LNCAP (cell line): ENCODE data around the gene ALDH18A1.

ENCODE experiments used
- CTCF ChIP-seq: fragments of 450-650 bp; IDR thresholded peaks from 2 replicates; pipeline ENCODE4 v1.5.1; 2017; ENCODE audit warnings: mild to moderate bottlenecking

The ALDH18A1 gene

DNA sequence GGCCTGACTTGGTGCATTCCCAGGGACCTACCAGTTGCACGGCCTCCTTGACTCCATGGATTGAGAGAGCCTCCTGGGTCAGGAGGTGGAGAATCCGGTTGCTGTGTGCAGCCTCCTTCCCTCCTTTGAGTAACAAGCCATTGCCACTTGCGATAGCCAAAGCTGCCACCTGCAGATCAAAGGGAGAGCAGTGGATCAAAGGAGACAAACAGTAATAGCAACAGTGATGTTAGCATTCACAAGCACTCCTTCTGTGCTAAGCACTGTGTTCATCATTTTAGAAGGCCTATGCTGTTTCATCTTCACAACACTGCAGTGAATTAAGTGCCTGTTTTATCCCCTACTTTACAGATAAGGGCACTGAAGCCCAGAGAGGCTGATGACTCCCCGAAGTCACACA, 40.1 kb downstream of the ALDH18A1 start:
- no peak for TF ChIP-seq CTCF

- no peak for TF ChIP-seq CTCF
These were observed 43.2 kb downstream of the ALDH18A1 start for GRCh38 chr10:95613330-95613729.

- no peak for TF ChIP-seq CTCF
These were observed 45.8 kb downstream of the ALDH18A1 start for GRCh38 chr10:95610727-95611126.

- TF ChIP-seq CTCF: no peak
These were observed 49.6 kb downstream of the ALDH18A1 start for GRCh38 chr10:95606922-95607321.

GRCh38 chr10:95605163-95605562, 51.3 kb downstream of the ALDH18A1 start:
- no peak for TF ChIP-seq CTCF

- no peak for TF ChIP-seq CTCF
These were observed 51.9 kb downstream of the ALDH18A1 start for GRCh38 chr10:95604630-95605029.

DNA sequence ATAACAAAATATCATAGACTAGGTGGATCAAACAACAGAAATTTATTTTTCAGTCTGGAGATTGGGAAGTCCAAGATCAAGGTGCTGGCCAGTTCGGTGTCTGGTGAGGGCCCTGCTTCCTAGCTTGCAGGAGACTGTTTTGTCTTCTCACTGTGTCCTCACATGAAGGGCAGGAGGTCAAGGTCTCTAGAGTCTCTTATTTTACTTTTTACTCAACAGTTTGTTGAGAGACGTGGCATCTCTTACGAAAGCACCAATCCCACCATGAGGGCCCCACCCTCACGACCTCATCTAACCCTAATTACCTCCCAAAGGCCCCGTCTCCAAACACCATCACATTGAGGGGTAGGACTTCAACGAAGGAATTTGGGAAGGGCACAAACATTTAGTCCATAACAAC, 54.1 kb downstream of the ALDH18A1 start:
- no peak for TF ChIP-seq CTCF

- TF ChIP-seq CTCF: peak; percentile 94
These were observed 55.3 kb downstream of the ALDH18A1 start for GRCh38 chr10:95601116-95601719.
